A375 (cell line): ENCODE data around the gene CHST7. TPM values are rescaled to one million over a fixed set of nuclear protein-coding genes. Genes with fewer than 3 reads are reported as not detected.

Experiments
- small RNA-seq: library from RNA; depleted of rRNA; stranded (forward); fragments of <200 nt; gene quantifications from one replicate; pipeline ENCODE3, GENCODE V24; 2014
- total RNA-seq: library from RNA; depleted of rRNA; stranded (reverse); fragments of >200 nt; shearing (Covaris generic); gene quantifications from 2 replicates; pipeline ENCODE4 v1.2.3, GENCODE V29; 2014; rRNA removed

CHST7 gene
- total RNA-seq = 7.1 and 7.2 TPM in 2 replicates

GRCh38 chrX:46573331-46573891 is at the start of gene CHST7:
TSS of gene CHST7 (plus strand) at chrX:46573765. CDS start at chrX:46573932, 167 bp downstream.

GRCh38 chrX:46545111-46546005 is 28.2 kb upstream of the CHST7 start, which contains the start of gene ZNF674:
TSS of gene ZNF674 (minus strand) at chrX:46545421. CDS start at chrX:46542087, 3,334 bp downstream.

Small RNA genes within 50 kb of the gene (small RNA-seq; reads per million reads assigned to genes)
- gene RF00017 = not detected

Other genes starting within 250 kb of the CHST7 start
- gene ZNF674, start 28.3 kb upstream of the CHST7 start, total RNA-seq = 4.2 and 4.9 TPM in 2 replicates
- 22.7 and 23.6 TPM in 2 replicates for gene SLC9A7, start 185.4 kb downstream of the CHST7 start, total RNA-seq